GM23338 (cell line): Measurements from ENCODE around the gene AOC1. TPM values are rescaled to one million over a fixed set of nuclear protein-coding genes. Genes with fewer than 3 reads are reported as not detected.

ENCODE experiments used
- JUNB ChIP-seq: IDR thresholded peaks from one replicate; pipeline ENCODE4 v1.6.1; 2016; ENCODE audit warnings: antibody characterized with exemption; ENCODE audit not compliant: unreplicated experiment
- POLR2AphosphoS5 ChIP-seq: IDR thresholded peaks from 2 replicates; pipeline ENCODE4 v1.6.1; 2016; ENCODE audit warnings: antibody characterized with exemption, low read depth
- STAT1 ChIP-seq: IDR thresholded peaks from one replicate; pipeline ENCODE4 v1.6.1; 2016; ENCODE audit warnings: antibody characterized with exemption; ENCODE audit not compliant: unreplicated experiment
- polyA plus RNA-seq: library from polyadenylated mRNA; unstranded; fragments of >200 nt; fragmentation: Nextera tagmentation; extraction: Ambion mirVana; gene quantifications from 2 replicates; pipeline ENCODE4 v1.2.1, GENCODE V29; 2016
- total RNA-seq: library from RNA; depleted of rRNA; stranded (reverse); fragments of >200 nt; shearing (Covaris generic); gene quantifications from 2 replicates; pipeline ENCODE4 v1.2.3, GENCODE V29; 2014
- TF ChIP-seq, protein P1 (sequence below): fragments of 250-450 bp; sonication (Bioruptor Pico); IDR thresholded peaks from 2 replicates; pipeline ENCODE4 v1.5.0; 2020; ENCODE audit warnings: mild to moderate bottlenecking, moderate library complexity
- TF ChIP-seq, protein P2 (sequence below): IDR thresholded peaks from 2 replicates; pipeline ENCODE4 v1.6.1; 2016; ENCODE audit warnings: antibody characterized with exemption
- TF ChIP-seq, protein P3 (sequence below), 2 experiments: fragments of 200-600 bp in 1 of 2; sonication (generic) in 1 of 2; conservative IDR thresholded peaks; 2 replicates each; pipeline versions ENCODE4 v1.5.1 to v1.6.1; 2016 to 2017; ENCODE audit warnings: antibody characterized with exemption in 2 of 2, low read depth in 2 of 2, mild to moderate bottlenecking in 2 of 2, moderate library complexity in 1 of 2

AOC1 gene
- total and polyA plus RNA-seq, 2 experiments from 2014 or later, result not detected

DNA sequence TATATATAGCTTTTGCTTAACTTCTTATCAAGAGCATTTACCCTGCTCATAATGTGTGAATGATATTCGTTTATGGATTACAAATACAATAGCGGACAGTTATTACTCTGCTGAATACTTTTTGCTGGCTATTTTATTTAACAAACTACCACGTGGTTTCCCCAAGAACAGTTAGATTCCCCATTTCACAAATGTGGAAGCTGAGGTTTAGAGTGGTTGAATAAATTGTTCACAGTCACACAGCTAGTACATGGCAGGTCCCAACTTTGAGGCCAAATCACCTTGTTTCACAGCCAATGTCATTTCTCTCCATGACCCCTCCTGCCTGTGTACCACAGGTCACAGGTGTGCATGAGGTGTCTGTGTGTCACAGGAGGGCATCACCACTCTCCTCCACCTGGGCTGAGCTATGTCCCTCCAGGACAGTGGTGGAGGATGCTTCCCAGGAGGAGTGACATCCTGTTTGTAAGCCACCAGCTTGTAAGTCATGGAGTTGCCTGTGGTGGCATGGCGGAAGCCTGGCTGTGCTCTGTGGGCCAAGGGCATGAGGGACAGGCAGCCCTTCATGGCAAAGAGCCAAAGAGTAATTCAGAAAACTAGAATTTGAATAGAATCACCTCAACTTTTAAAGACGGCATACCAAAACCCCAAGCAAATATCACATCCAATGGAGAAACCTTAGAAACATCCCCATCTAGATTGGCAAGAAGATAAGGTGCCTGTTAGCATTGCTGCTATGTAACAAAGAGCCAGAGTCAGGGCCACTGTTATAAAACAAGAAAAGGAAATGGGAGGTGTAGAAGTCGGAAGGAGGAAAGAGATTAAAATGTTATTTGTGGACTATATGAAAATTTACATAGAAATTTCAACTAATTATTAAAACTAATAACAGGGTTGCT is 51.9 kb downstream of the AOC1 start (continued):
- TF ChIP-seq, protein P1, sequence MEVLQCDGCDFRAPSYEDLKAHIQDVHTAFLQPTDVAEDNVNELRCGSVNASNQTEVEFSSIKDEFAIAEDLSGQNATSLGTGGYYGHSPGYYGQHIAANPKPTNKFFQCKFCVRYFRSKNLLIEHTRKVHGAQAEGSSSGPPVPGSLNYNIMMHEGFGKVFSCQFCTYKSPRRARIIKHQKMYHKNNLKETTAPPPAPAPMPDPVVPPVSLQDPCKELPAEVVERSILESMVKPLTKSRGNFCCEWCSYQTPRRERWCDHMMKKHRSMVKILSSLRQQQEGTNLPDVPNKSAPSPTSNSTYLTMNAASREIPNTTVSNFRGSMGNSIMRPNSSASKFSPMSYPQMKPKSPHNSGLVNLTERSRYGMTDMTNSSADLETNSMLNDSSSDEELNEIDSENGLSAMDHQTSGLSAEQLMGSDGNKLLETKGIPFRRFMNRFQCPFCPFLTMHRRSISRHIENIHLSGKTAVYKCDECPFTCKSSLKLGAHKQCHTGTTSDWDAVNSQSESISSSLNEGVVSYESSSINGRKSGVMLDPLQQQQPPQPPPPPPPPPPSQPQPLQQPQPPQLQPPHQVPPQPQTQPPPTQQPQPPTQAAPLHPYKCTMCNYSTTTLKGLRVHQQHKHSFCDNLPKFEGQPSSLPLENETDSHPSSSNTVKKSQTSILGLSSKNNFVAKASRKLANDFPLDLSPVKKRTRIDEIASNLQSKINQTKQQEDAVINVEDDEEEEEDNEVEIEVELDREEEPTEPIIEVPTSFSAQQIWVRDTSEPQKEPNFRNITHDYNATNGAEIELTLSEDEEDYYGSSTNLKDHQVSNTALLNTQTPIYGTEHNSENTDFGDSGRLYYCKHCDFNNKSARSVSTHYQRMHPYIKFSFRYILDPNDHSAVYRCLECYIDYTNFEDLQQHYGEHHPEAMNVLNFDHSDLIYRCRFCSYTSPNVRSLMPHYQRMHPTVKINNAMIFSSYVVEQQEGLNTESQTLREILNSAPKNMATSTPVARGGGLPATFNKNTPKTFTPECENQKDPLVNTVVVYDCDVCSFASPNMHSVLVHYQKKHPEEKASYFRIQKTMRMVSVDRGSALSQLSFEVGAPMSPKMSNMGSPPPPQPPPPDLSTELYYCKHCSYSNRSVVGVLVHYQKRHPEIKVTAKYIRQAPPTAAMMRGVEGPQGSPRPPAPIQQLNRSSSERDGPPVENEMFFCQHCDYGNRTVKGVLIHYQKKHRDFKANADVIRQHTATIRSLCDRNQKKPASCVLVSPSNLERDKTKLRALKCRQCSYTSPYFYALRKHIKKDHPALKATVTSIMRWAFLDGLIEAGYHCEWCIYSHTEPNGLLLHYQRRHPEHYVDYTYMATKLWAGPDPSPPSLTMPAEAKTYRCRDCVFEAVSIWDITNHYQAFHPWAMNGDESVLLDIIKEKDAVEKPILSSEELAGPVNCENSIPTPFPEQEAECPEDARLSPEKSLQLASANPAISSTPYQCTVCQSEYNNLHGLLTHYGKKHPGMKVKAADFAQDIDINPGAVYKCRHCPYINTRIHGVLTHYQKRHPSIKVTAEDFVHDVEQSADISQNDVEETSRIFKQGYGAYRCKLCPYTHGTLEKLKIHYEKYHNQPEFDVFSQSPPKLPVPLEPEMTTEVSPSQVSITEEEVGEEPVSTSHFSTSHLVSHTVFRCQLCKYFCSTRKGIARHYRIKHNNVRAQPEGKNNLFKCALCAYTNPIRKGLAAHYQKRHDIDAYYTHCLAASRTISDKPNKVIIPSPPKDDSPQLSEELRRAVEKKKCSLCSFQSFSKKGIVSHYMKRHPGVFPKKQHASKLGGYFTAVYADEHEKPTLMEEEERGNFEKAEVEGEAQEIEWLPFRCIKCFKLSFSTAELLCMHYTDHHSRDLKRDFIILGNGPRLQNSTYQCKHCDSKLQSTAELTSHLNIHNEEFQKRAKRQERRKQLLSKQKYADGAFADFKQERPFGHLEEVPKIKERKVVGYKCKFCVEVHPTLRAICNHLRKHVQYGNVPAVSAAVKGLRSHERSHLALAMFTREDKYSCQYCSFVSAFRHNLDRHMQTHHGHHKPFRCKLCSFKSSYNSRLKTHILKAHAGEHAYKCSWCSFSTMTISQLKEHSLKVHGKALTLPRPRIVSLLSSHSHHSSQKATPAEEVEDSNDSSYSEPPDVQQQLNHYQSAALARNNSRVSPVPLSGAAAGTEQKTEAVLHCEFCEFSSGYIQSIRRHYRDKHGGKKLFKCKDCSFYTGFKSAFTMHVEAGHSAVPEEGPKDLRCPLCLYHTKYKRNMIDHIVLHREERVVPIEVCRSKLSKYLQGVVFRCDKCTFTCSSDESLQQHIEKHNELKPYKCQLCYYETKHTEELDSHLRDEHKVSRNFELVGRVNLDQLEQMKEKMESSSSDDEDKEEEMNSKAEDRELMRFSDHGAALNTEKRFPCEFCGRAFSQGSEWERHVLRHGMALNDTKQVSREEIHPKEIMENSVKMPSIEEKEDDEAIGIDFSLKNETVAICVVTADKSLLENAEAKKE, result no peak
- TF ChIP-seq JUNB, result no peak
- no peak for TF ChIP-seq STAT1
- TF ChIP-seq, protein P2, sequence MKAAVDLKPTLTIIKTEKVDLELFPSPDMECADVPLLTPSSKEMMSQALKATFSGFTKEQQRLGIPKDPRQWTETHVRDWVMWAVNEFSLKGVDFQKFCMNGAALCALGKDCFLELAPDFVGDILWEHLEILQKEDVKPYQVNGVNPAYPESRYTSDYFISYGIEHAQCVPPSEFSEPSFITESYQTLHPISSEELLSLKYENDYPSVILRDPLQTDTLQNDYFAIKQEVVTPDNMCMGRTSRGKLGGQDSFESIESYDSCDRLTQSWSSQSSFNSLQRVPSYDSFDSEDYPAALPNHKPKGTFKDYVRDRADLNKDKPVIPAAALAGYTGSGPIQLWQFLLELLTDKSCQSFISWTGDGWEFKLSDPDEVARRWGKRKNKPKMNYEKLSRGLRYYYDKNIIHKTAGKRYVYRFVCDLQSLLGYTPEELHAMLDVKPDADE, result no peak
- TF ChIP-seq, protein P3, sequence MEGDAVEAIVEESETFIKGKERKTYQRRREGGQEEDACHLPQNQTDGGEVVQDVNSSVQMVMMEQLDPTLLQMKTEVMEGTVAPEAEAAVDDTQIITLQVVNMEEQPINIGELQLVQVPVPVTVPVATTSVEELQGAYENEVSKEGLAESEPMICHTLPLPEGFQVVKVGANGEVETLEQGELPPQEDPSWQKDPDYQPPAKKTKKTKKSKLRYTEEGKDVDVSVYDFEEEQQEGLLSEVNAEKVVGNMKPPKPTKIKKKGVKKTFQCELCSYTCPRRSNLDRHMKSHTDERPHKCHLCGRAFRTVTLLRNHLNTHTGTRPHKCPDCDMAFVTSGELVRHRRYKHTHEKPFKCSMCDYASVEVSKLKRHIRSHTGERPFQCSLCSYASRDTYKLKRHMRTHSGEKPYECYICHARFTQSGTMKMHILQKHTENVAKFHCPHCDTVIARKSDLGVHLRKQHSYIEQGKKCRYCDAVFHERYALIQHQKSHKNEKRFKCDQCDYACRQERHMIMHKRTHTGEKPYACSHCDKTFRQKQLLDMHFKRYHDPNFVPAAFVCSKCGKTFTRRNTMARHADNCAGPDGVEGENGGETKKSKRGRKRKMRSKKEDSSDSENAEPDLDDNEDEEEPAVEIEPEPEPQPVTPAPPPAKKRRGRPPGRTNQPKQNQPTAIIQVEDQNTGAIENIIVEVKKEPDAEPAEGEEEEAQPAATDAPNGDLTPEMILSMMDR (conservative IDR thresholded peaks at IDR 0.05; ENCODE audit: low read depth in 2 of 2), result no peak
- TF ChIP-seq POLR2AphosphoS5, result no peak
